ENCODE results near the gene DLK2. TPM values are rescaled to one million over a fixed set of nuclear protein-coding genes. Genes with fewer than 3 reads are reported as not detected.

The DLK2 gene
- total RNA-seq, 2 experiments from 2014 or later: 0.19 to 0.36 TPM

DNA sequence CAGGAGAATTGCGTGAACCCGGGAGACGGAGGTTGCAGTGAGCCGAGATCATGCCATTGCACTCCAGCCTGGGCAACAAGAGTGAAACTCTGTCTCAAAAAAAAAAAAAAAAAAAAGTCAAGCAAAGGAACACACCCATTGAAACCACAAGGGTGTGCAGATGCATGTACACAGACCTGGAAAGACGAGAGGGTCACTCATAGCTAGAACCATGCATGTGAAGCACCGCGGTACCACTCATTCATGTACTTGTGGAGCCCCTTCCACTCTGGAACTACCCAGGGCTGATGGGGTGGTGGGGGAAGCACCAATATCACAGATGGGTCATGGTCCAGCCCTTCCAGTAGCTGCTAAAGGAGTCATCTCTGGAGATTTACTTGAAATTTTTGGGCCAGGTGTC is 14.6 kb upstream of the DLK2 start:
- no peaks in the 10 kb centered on the region for H3K9me3 Mint-ChIP-seq
- ATAC-seq (ENCODE audit: poor library complexity): no peak
- ChIA-PET CTCF (interaction anchor here (0.5 kb wide), 1 partner anchor 97 kb away, joined by 4 read pairs; no protein-coding TSS in a partner anchor), POLR2A (no interaction called here)
- Histone ChIP-seq H3K9me3 (ENCODE audit: control insufficient read depth in 1 of 2, insufficient read depth in 1 of 2, low read length in 2 of 2) (no peaks in the 10 kb centered on the region), H3K4me1 (ENCODE audit: insufficient read depth, low read length) (no peaks in the 10 kb centered on the region), H3K4me3 (ENCODE audit: low read length) (no peak overlapping the region), H3K27ac (ENCODE audit: low read depth in 1 of 2, low read length in 2 of 2) (no peak overlapping the region), H3K36me3 (ENCODE audit: insufficient read depth, low read length) (no peaks in the 10 kb centered on the region), H3K27me3 (ENCODE audit: control insufficient read depth in 1 of 2, insufficient read depth in 2 of 2, low read length in 2 of 2) (peaks cover 7 to 11% of the 10 kb centered on the region in 2 experiments)
- H3K27ac Mint-ChIP-seq: no peak overlapping the region
- peaks cover 37% of the 10 kb centered on the region for H3K27me3 Mint-ChIP-seq
- TF ChIP-seq, protein P1, sequence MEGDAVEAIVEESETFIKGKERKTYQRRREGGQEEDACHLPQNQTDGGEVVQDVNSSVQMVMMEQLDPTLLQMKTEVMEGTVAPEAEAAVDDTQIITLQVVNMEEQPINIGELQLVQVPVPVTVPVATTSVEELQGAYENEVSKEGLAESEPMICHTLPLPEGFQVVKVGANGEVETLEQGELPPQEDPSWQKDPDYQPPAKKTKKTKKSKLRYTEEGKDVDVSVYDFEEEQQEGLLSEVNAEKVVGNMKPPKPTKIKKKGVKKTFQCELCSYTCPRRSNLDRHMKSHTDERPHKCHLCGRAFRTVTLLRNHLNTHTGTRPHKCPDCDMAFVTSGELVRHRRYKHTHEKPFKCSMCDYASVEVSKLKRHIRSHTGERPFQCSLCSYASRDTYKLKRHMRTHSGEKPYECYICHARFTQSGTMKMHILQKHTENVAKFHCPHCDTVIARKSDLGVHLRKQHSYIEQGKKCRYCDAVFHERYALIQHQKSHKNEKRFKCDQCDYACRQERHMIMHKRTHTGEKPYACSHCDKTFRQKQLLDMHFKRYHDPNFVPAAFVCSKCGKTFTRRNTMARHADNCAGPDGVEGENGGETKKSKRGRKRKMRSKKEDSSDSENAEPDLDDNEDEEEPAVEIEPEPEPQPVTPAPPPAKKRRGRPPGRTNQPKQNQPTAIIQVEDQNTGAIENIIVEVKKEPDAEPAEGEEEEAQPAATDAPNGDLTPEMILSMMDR (IDR thresholded peaks at IDR 0.05): no peak
- DNase-seq: no peak
- H3K4me1 Mint-ChIP-seq (ENCODE audit: low read depth): no peaks in the 10 kb centered on the region
- no peaks in the 10 kb centered on the region for H3K36me3 Mint-ChIP-seq (ENCODE audit: low read depth)
- H3K4me3 Mint-ChIP-seq: no peak overlapping the region
- intact Hi-C loops (cut with DNase I, micrococcal nuclease): no loop called here

DNA sequence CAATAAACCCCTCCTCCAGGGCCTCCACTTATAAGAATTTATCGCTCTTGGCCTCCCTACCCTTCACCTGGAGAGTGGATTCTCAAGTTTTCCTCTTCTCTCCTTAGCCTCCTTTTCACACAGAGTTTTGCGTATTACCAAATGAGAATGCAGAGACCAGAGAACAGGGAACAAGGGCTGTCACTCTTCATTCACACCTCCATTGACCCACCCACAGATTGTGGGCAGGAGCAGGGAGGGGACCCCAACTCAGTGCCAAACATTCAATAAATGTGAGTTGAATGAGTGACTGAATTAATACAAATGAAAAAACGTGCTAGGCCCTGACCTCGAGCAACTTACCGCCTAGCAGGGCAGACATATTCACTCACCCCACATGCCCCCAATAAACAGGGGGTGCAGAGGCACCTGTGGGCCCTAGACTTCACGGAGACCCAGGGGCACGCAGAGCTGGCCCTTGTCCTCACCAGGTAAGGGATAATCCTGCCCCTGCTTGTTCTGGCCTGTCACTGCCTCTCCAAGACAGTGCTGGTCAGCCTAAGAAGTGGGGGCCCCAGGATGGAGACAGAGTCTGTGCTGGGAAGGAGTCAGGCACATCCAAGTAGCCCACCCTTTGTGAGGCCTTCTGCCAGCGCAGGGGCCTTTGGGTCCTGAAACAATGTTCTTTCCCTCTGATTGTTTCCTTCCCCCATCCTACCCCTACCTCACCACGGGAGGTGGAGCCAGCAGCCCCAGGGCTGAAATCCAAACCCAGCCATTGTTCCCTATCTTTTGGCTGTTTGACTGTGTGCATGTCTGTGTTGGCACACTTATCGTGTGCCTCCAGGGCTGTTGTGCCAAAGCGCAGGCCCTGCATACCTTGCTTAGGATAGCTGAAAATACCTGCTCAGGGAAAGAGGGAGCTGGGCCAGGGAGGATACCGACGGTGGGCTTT is 13.7 kb upstream of the DLK2 start:
- intact Hi-C loops (cut with DNase I, micrococcal nuclease): no loop called here

DNA sequence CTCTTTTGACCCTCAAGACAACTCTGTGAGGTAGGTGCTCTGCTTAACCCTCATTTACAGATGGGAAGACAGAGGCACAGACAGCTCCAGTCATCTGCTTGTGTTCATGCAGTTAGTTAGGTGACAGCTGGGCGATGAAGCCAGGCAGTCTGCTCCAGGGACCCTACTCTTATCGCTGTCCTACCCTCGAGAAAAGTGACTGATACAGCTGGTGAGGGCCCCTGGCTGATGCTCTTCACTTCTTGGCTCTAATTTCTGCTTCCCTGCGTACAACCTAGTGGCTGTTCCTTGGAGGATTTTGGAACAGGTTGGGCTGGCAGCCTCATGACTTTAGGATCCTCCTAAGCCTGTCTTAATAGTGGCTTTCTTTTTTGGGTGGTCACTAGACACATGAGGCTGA is 12.9 kb upstream of the DLK2 start:
- ATAC-seq (ENCODE audit: poor library complexity) (no peak), DNase-seq (no peak)
- H3K36me3 Mint-ChIP-seq (ENCODE audit: low read depth): no peaks in the 10 kb centered on the region
- Histone ChIP-seq H3K27ac (ENCODE audit: low read depth in 1 of 2, low read length in 2 of 2) (no peak overlapping the region), H3K9me3 (ENCODE audit: control insufficient read depth in 1 of 2, insufficient read depth in 1 of 2, low read length in 2 of 2) (no peaks in the 10 kb centered on the region), H3K4me1 (ENCODE audit: insufficient read depth, low read length) (no peaks in the 10 kb centered on the region), H3K27me3 (ENCODE audit: control insufficient read depth in 1 of 2, insufficient read depth in 2 of 2, low read length in 2 of 2) (peaks cover 11% of the 10 kb centered on the region in 2 experiments), H3K36me3 (ENCODE audit: insufficient read depth, low read length) (no peaks in the 10 kb centered on the region), H3K4me3 (ENCODE audit: low read length) (no peak overlapping the region)
- TF ChIP-seq, protein P1 (IDR thresholded peaks at IDR 0.05): no peak
- intact Hi-C loops (cut with DNase I, micrococcal nuclease): no loop called here
- no peak overlapping the region for H3K27ac Mint-ChIP-seq
- ChIA-PET CTCF (no interaction called here), POLR2A (no interaction called here)
- no peak overlapping the region for H3K4me3 Mint-ChIP-seq
- H3K27me3 Mint-ChIP-seq: peaks cover 37% of the 10 kb centered on the region
- H3K4me1 Mint-ChIP-seq (ENCODE audit: low read depth): no peaks in the 10 kb centered on the region
- no peaks in the 10 kb centered on the region for H3K9me3 Mint-ChIP-seq

More for the DNA sequence above, 13.7 kb upstream of the DLK2 start:
- TF ChIP-seq, protein P1 (IDR thresholded peaks at IDR 0.05): no peak
- Mint-ChIP-seq H3K27ac (no peak overlapping the region), H3K4me3 (no peak overlapping the region), H3K27me3 (peaks cover 37% of the 10 kb centered on the region), H3K36me3 (ENCODE audit: low read depth) (no peaks in the 10 kb centered on the region), H3K4me1 (ENCODE audit: low read depth) (no peaks in the 10 kb centered on the region), H3K9me3 (no peaks in the 10 kb centered on the region)
- CTCF ChIA-PET: no interaction called here
- Histone ChIP-seq H3K4me1 (ENCODE audit: insufficient read depth, low read length) (no peaks in the 10 kb centered on the region), H3K9me3 (ENCODE audit: control insufficient read depth in 1 of 2, insufficient read depth in 1 of 2, low read length in 2 of 2) (no peaks in the 10 kb centered on the region), H3K4me3 (ENCODE audit: low read length) (no peak overlapping the region), H3K27me3 (ENCODE audit: control insufficient read depth in 1 of 2, insufficient read depth in 2 of 2, low read length in 2 of 2) (peaks cover 7 to 11% of the 10 kb centered on the region in 2 experiments), H3K27ac (ENCODE audit: low read depth in 1 of 2, low read length in 2 of 2) (no peak overlapping the region), H3K36me3 (ENCODE audit: insufficient read depth, low read length) (no peaks in the 10 kb centered on the region)
- ATAC-seq (ENCODE audit: poor library complexity): no peak
- no peak for DNase-seq
- POLR2A ChIA-PET: no interaction called here
